Gastroesophageal sphincter (tissue), 4 donors: ENCODE measurements around the gene GNB2. TPM values are rescaled to one million over a fixed set of nuclear protein-coding genes. Genes with fewer than 3 reads are reported as not detected.
"Not testable (repeated sequence)": the region's sequence is repeated elsewhere in the genome, so short reads cannot be mapped to it uniquely, and the experiment has no call there.

ENCODE experiments used
- ATAC-seq: fragments of 150-250 bp; one replicate; pipeline ENCODE4 v1.9.1; 2016; ENCODE audit warnings: mild to moderate bottlenecking, moderate library complexity
- H3K27ac ChIP-seq, 4 donors: fragments of 200-600 bp; sonication (generic) in 3 of 4; 1 replicate in 3 of 4; 2 replicates in 1 of 4; pipeline ENCODE4 v1.5.1; 2016 to 2019
- H3K27me3 ChIP-seq: fragments of 200-600 bp; sonication (generic); one replicate; pipeline ENCODE4 v1.5.1; 2019
- H3K36me3 ChIP-seq, 2 donors: fragments of 200-600 bp; sonication (generic); one replicate each; pipeline ENCODE4 v1.5.1; 2019; ENCODE audit warnings: control low read depth in 1 of 2
- H3K4me1 ChIP-seq, 3 donors: fragments of 200-600 bp; sonication (generic); 1 replicate in 2 of 3; 2 replicates in 1 of 3; pipeline ENCODE4 v1.5.1; 2016 to 2019; ENCODE audit warnings: control low read depth in 2 of 3
- H3K4me3 ChIP-seq, 2 donors: fragments of 200-600 bp; sonication (generic); one replicate each; pipeline ENCODE4 v1.5.1; 2019; ENCODE audit warnings: mild to moderate bottlenecking in 1 of 2, moderate library complexity in 1 of 2
- H3K9me3 ChIP-seq, 3 donors: fragments of 200-600 bp; sonication (generic); one replicate each; pipeline ENCODE4 v1.5.1; 2017 to 2019; ENCODE audit warnings: control low read depth in 2 of 3
- EP300 ChIP-seq: sonication (generic); formaldehyde crosslinking; IDR thresholded peaks from one replicate; pipeline ENCODE4 v1.6.1; 2017; ENCODE audit warnings: antibody characterized with exemption, mild to moderate bottlenecking
- POLR2A ChIP-seq, 2 donors: fragments of 450-650 bp; IDR thresholded peaks; one replicate each; pipeline ENCODE4 v1.6.1; 2017; ENCODE audit warnings: antibody characterized with exemption in 2 of 2, mild to moderate bottlenecking in 2 of 2, moderate library complexity in 1 of 2
- POLR2AphosphoS5 ChIP-seq: sonication (generic); formaldehyde crosslinking; IDR thresholded peaks from one replicate; pipeline ENCODE4 v1.6.1; 2017; ENCODE audit warnings: antibody characterized with exemption
- WGBS, 2 donors: methylation state at CpG; one replicate each; pipeline ENCODE4 v1.1.5; 2018; ENCODE audit warnings: low coverage in 1 of 2; 5-methylcytosine and 5-hydroxymethylcytosine counted together
- total RNA-seq, 4 donors: library from RNA; depleted of rRNA; stranded (reverse); fragments of >200 nt; gene quantifications; one replicate each; pipeline ENCODE4 v1.1.0, GENCODE V29; 2016
- TF ChIP-seq, protein P1 (sequence below), 4 experiments: fragments of 200-600 bp in 2 of 4; fragments of 450-650 bp in 2 of 4; sonication (generic) in 1 of 4; IDR thresholded peaks; one replicate each; pipeline ENCODE4 v1.5.1; 2017 to 2019; ENCODE audit warnings: antibody characterized with exemption in 4 of 4, mild to moderate bottlenecking in 2 of 4, moderate library complexity in 2 of 4

The GNB2 gene
- total RNA-seq, 4 donors from 2014 or later, result 124 to 217 (median 162) TPM

DNA sequence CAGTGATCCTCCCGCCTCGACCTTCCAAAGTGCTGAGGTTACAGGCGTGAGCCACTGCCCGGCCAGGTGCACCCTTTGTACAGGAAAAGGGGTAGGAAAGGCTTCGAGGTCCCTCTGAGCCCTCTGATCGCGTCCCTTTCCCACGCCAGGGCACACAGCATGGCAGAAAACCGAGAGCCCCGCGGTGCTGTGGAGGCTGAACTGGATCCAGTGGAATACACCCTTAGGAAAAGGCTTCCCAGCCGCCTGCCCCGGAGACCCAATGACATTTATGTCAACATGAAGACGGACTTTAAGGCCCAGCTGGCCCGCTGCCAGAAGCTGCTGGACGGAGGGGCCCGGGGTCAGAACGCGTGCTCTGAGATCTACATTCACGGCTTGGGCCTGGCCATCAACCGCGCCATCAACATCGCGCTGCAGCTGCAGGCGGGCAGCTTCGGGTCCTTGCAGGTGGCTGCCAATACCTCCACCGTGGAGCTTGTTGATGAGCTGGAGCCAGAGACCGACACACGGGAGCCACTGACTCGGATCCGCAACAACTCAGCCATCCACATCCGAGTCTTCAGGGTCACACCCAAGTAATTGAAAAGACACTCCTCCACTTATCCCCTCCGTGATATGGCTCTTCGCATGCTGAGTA, 33.3 kb downstream of the GNB2 start:
- ATAC-seq, result no peak
- WGBS, 2 donors, result 15% methylated on average over 9 of the region's 34 CpGs; no CpG with 5 or more reads in 1 of the 2 donors
- Histone ChIP-seq H3K27me3 (no peaks in the 10 kb centered on the region), H3K36me3 (peaks cover 0 to 23% of the 10 kb centered on the region in 2 donors), H3K4me1 (peaks cover 0 to 30% (median 13%) of the 10 kb centered on the region in 3 donors), H3K4me3 (peak overlapping the region; percentile 56 to 90), H3K27ac (peak overlapping the region in 3 of 4 donors; percentile 90 to 98 (median 94)), H3K9me3 (no peaks in the 10 kb centered on the region)
- no peak for TF ChIP-seq EP300
- TF ChIP-seq, protein P1, sequence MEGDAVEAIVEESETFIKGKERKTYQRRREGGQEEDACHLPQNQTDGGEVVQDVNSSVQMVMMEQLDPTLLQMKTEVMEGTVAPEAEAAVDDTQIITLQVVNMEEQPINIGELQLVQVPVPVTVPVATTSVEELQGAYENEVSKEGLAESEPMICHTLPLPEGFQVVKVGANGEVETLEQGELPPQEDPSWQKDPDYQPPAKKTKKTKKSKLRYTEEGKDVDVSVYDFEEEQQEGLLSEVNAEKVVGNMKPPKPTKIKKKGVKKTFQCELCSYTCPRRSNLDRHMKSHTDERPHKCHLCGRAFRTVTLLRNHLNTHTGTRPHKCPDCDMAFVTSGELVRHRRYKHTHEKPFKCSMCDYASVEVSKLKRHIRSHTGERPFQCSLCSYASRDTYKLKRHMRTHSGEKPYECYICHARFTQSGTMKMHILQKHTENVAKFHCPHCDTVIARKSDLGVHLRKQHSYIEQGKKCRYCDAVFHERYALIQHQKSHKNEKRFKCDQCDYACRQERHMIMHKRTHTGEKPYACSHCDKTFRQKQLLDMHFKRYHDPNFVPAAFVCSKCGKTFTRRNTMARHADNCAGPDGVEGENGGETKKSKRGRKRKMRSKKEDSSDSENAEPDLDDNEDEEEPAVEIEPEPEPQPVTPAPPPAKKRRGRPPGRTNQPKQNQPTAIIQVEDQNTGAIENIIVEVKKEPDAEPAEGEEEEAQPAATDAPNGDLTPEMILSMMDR (IDR thresholded peaks at IDR 0.05), result no peak
- no peak for TF ChIP-seq POLR2AphosphoS5
- no peak for TF ChIP-seq POLR2A (IDR thresholded peaks at IDR 0.05)

DNA sequence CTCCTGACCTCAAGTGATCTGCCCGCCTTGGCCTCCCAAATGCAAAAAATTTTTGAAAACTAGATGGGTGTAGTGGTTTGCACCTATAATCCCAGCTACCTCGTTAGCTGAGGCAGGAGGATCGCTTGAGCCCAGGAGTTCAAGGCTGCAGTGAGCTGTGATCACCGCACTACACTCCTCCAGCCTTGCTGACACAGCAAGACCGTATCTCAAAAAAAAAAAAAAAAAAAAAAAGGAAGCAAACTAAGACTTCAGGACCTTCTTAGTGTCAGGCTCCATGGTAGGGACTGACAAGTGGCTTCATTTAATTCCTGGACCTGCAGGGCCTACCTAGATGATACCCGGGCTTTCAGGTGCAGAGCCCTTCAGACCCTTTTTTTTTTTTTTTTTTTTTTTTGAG, 34.9 kb downstream of the GNB2 start:
- TF ChIP-seq POLR2A (IDR thresholded peaks at IDR 0.05) (no peak), EP300 (no peak), POLR2AphosphoS5 (no peak)
- TF ChIP-seq, protein P1 (IDR thresholded peaks at IDR 0.05), result no peak
- Histone ChIP-seq H3K27ac (no peak overlapping the region), H3K27me3 (no peaks in the 10 kb centered on the region), H3K9me3 (no peaks in the 10 kb centered on the region), H3K36me3 (peaks cover 0 to 23% of the 10 kb centered on the region in 2 donors), H3K4me1 (peaks cover 0 to 30% (median 13%) of the 10 kb centered on the region in 3 donors), H3K4me3 (no peak overlapping the region)
- WGBS, 2 donors, result 80 to 82% methylated on average over 1 to 2 of the region's 6 CpGs
- ATAC-seq, result no peak

DNA sequence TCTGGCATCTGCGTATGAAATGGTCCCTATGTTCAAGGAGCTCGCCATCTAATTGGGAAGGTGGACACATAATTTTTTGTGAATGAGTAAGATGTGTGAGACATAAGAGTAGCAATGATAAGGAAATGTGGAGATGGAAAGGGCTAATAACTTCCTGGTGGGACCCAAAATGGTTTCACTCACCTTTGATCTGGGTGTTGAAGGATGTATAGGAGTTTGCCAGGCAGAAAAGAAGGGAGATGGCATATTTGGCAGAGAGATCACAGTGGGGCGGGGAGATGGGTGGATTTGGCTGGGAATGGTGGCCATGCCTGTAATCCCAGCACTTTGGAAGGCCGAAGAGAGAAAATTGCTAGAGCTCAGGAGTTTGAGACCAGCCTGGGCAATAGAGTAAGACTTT, 36.9 kb downstream of the GNB2 start:
- Histone ChIP-seq H3K27ac (no peak overlapping the region), H3K4me3 (no peak overlapping the region), H3K27me3 (no peaks in the 10 kb centered on the region), H3K9me3 (no peaks in the 10 kb centered on the region), H3K36me3 (peaks cover 0 to 23% of the 10 kb centered on the region in 2 donors), H3K4me1 (peaks cover 0 to 22% (median 8%) of the 10 kb centered on the region in 3 donors)
- TF ChIP-seq EP300 (no peak), POLR2AphosphoS5 (no peak), POLR2A (IDR thresholded peaks at IDR 0.05) (no peak)
- TF ChIP-seq, protein P1 (IDR thresholded peaks at IDR 0.05), result no peak
- WGBS, 2 donors, result 80 to 93% methylated on average over 3 to 4 of the region's 4 CpGs
- ATAC-seq, result no peak

DNA sequence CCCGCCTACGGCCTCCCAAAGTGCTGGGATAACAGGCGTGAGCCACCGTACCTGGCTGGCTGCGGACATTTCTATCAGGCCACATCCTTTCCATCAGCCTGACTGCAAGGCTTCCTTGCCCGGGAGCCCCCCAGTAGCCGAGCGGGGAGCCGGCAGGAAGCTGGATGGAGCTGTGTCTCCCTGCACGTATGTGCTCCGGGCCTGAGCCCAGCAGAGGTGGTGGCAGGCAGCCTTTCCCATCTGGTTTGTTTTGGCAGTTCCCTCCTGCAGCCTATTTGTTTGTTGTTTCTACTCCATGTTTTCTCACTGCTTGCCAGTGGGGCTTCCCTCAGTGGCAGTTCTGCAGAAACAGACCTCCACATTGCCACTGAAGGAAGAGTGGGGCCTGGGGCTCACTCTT, 37.8 kb downstream of the GNB2 start:
- peaks cover 0 to 18% (median 8%) of the 10 kb centered on the region in 3 donors for H3K4me1 ChIP-seq
- peaks cover 0 to 23% of the 10 kb centered on the region in 2 donors for H3K36me3 ChIP-seq
- no peak overlapping the region for H3K4me3 ChIP-seq
- no peak overlapping the region for H3K27ac ChIP-seq
- no peaks in the 10 kb centered on the region for H3K9me3 ChIP-seq
- ATAC-seq, result no peak
- TF ChIP-seq EP300 (no peak), POLR2AphosphoS5 (no peak), POLR2A (IDR thresholded peaks at IDR 0.05) (no peak)
- TF ChIP-seq, protein P1 (IDR thresholded peaks at IDR 0.05), result no peak
- 71% methylated on average over 7 of the region's 11 CpGs; no CpG with 5 or more reads in 1 of the 2 donors for WGBS, 2 donors
- peaks cover 5% of the 10 kb centered on the region for H3K27me3 ChIP-seq

DNA sequence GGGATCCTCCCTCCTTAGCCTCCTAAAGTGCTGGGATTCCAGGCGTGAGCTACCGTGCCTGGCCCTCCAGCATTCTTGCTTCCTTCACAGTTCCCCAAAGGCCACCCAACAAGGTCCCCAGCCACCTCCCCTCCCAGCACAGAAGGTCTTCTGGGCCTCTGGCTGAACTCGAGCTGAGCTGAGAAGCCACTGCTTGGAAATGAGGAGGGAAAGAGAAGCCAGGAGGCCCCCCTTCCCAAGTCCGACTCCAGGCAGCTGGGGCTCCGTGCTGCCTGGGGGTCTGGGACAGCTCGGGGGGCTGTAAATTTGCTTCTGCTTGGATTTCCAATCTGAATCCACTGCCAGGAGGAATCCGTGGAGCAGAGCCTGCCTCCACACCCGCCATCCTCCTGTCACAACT, 41.2 kb downstream of the GNB2 start:
- no peak overlapping the region for H3K4me3 ChIP-seq
- no peaks in the 10 kb centered on the region for H3K9me3 ChIP-seq
- peaks cover 22% of the 10 kb centered on the region for H3K27me3 ChIP-seq
- H3K36me3 ChIP-seq, result no peaks in the 10 kb centered on the region
- H3K27ac ChIP-seq, result no peak overlapping the region
- no peaks in the 10 kb centered on the region for H3K4me1 ChIP-seq
- TF ChIP-seq EP300 (no peak), POLR2A (IDR thresholded peaks at IDR 0.05) (no peak), POLR2AphosphoS5 (no peak)
- TF ChIP-seq, protein P1 (IDR thresholded peaks at IDR 0.05), result no peak
- WGBS, 2 donors, result 37% methylated on average over 6 of the region's 8 CpGs; no CpG with 5 or more reads in 1 of the 2 donors
- no peak for ATAC-seq

DNA sequence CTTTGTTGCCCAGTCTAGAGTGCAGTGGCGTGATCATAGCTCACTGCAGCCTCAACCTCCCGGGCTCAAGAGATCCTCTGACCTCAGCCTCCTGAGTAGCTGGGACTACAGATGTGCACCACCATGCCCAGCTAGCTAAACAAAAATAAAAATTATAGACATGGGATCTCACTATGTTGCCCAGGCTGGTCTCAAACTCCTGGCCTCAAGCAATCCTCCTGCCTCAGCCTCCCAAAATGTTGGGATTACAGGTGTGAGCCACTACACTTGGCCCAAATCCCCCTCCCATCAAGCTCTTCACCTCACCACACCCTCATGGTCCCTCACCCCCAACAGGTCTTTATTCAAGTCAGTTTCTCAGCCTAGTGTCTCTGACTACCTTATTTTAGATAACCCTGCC, 43.5 kb downstream of the GNB2 start:
- 100% methylated on average over 1 of the region's 2 CpGs; no CpG with 5 or more reads in 1 of the 2 donors for WGBS, 2 donors
- Histone ChIP-seq H3K27me3 (peaks cover 45% of the 10 kb centered on the region), H3K4me1 (peaks cover 0 to 11% (median 7%) of the 10 kb centered on the region in 3 donors)
- H3K9me3 ChIP-seq, ATAC-seq, H3K36me3 ChIP-seq, H3K27ac ChIP-seq, H3K4me3 ChIP-seq: not testable (repeated sequence)
